GM19240 (cell line): ENCODE measurements around the gene TBL1X.

Source experiments
- DNase-seq: peaks from one replicate; pipeline ENCODE4 v3.0.0; 2011; ENCODE audit warnings: low spot score; ENCODE audit not compliant: insufficient read length

The TBL1X gene

GRCh38 chrX:9701790-9702189, 236.9 kb downstream of the TBL1X start:
- DNase-seq, result no peak

GRCh38 chrX:9703406-9703805, 238.5 kb downstream of the TBL1X start:
- no peak for DNase-seq

DNA sequence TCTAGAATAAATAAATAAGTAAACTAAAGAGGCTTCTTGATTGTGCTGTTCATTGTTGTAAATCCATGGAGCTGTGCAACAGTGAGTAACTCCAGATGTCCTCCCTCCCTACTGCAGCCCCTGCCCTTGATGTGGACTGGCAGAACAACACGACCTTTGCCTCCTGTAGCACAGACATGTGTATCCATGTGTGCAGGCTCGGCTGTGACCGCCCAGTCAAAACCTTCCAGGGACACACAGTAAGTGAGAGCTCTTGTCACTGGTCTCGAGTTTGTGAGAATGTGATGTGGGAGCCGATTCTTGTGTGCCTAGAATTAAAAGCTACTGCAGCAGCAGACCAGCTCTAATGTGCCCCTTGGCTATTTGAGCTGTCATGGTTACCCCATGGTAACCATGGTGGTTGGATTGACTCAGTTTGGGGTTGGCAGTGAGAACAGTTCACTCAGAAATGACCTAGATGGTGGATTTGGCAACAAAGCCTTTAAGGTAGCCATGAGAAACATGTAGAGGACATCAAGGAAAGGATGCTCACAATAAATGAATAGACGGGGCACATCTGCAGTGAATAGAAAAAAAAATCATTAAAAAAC, 240.1 kb downstream of the TBL1X start:
- DNase-seq, result no peak

DNA sequence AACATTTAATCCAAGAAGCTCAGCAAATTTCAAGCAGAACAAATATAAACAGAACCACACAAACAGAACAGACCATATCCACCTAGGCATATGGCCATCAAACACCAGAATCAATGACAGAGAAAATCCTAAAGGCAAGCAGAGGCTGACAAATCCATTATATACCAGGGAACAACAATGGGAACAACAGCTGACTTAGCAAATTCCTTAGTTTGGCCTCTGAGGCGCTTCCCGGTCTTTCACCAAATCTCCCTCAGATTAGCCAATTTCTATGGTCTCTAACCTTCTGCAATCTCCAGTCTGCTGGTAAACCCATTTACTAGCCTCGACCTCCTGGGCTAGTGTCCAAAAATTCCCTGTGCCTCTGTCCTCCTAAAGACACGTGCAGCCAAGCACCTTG, 241.6 kb downstream of the TBL1X start:
- no peak for DNase-seq

DNA sequence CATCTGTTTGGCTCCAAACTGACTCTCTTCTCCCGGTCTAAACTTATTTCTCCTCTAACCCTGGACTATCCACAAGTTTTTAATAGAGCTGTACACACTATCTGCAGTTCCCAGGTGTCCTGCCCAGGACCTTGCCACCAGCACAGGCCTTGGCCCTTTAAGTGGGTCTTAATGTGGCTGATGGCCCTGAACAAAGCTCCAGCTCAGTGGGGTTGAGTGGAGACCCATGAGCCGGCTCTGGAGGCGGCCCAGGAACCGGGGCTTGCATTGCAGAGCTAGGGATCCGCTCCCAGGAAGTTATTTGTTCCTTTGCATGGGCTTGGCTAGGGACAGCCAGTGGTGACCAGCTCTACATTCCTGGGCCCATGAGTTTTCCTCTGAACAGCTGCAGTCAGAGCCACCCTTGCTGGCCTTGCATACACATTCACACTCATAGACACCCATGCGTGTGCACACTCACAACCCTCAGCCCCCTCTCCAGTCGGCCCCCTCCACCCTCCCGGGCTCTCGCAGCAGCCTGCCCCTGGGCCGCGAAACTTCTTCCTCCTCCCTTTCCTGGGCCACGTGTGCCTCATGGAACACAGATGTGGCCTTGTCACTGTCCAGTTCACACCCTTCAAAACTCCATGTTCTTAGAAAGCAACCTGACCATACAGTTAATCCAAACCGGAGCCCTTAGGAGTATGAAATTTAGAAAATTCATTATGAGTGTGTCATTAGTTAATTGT, 242.6 kb downstream of the TBL1X start:
- no peak for DNase-seq

DNA sequence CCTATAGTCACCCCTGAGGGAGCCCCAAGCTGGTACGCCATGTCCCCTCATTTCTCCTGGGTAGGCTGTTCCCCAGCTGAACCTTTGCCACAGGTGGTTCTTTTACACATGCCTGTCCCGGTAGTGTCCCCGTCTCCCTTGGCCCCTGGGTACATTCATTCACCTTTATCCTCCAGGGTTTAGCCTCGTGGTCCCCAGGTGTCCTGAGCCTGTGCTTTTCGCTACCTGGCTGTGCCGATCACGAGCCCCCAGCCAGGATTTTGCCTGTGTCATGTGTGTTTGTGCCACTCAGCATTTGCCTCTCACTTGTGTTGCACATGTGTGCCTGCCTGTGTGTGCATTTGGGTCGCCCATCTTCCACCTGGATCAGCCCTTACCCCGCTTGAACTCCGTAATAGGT, 243.2 kb downstream of the TBL1X start:
- no peak for DNase-seq

- peak; percentile 62 for DNase-seq
Measured at GRCh38 chrX:9708923-9709553, 244.2 kb downstream of the TBL1X start.

DNA sequence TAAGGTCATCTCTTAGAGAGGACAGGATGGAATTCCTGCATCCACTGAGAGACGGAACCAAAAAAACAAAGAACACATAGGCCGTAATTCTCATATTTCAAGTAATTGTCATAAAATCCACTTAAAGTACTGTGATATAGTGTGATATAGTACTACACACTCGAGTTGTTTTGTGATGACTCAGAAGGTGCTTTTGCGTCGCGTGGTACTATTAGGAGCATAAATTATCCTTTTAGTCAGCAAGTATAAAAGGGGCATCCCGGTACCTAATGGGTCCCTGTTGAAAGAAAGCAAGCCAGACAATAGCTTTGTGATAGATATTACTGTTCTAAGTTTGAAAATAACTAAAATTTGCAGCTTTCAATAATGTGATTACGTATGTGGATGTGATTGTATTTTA, 245.5 kb downstream of the TBL1X start:
- DNase-seq, result no peak

DNA sequence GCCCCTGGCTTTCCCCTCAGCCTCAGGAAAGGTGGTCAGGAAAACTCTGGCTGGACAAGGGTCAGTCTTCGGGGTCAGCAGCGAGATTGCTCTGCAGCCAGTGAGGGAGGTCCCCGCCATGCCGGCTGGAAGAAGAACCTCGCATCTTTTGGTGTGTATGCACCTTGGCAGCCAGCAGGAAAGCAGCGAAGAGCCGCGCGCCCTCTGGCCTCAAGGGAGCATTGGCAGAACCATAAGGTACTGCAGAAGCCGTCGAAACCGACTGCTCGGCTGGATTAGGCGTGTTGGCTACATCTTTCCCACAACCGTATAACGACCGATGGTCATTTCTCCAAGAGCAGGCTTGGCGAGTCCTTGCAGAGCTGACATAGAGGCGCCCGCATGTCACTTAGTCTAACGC, 252.5 kb downstream of the TBL1X start:
- DNase-seq, result no peak

GRCh38 chrX:9724711-9725110, 259.9 kb downstream of the TBL1X start:
- DNase-seq, result no peak

DNA sequence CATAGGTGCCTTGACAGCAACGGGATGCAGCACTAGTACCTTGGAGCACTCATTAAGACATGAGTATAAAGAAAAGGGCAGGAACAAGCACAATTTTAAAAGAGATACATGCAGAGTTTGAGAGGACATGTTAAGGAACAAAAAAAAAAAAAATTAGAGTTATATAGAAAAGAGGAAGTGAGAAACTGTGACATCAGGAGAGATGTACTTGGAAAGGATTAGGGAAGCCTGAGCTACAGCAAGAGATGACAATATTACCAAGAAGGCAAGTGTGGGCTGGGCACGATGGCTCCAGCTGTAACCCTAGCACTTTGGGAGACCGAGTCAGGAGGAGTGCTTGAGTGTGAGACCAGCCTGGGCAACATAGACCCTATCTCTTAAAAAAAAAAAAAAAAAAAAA, 263.4 kb downstream of the TBL1X start:
- no peak for DNase-seq

GRCh38 chrX:9729171-9729885, 264.5 kb downstream of the TBL1X start:
- DNase-seq, result no peak

DNA sequence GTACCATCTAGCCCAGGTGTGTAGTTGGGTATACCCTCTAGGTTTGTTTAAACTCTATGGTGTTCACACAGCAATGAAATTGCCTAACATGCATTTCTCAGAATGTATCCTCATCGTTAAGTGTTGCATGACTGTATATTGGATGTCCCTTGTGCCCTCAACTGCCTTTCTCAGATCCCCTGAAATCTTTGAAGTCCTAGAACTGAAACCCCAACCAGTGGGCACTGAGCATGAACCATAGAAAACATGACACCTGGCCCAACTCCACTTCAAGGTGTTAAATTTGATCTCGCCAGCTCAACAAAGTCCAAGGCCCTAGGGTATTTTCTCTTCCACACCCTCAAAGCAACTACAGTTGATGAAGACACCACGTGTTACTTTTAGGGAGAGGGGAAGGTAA, 265.2 kb downstream of the TBL1X start:
- no peak for DNase-seq

- no peak for DNase-seq
Measured at GRCh38 chrX:9730752-9731151, 265.9 kb downstream of the TBL1X start.

- DNase-seq, result no peak
Measured at GRCh38 chrX:9737363-9737762, 272.5 kb downstream of the TBL1X start.

DNA sequence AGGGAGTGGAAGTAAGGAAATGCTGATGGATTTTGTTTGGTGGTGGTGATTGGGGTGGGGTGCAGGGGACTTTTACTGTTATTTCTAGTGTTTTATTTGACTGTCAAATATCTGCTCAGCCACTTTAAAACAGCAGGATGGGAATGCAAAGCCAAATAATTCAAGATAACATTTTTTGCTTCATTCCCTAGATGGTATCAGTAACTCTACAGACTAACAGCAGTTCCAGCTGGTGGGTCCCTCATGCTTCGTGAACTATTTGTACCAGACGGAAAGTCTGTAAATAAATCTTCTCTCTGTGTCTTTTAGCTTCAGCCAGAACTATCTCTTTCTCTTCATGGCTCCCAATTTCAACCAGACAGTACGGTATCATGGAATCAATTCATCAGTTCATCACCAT, 273.3 kb downstream of the TBL1X start:
- no peak for DNase-seq

DNA sequence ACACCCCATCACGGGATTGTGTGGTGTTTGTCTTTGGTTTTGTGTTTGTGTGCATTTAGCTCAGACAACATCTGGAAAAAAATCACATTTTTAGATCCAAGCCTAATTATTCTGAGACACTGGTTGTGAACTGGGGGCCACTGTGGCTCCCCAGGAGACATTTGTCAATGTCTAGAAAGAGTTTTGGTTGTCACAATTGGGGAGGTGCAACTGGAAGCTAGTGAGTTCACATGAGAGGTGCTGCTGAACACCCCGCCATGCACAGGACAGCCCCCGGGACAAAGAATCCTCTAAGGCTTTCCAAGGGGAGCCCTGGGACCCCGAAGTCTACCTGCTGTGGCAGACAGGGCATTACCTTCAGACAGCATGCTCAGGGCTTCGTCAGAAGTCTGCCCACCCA, 274.3 kb downstream of the TBL1X start:
- DNase-seq, result no peak

DNA sequence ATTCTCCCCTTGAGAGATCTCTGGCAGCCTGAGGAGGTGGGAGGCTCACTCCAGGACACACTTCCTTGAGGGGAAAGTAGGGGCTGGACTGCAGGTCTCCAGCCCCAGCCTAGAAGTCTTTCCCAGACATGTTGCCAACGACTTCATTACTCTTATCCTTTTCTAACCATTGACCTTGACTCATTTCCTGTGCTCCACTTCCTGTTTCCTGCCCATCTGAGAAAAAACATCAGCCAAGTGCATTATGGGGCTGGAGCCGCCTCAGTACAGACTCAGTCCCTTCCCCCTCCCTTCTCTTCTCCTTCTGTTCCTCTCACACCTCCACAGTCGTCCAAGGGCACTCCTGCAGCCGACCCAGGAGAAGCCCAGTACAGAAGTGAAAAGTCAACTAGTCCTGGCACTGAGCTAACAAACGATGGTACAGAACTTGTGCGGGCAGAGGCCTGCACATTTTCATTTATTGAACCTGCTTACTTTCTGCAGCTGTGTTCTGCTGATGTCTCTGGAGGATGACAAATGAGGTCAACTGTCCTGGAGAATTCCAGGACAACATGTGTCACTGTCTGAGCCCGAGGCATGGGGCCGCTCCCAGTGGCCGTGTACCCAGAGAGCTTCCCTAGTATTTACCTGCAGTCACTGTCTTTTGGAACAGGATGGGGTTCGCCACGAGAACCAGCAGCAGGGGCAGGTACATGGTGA, 280.7 kb downstream of the TBL1X start:
- no peak for DNase-seq

DNA sequence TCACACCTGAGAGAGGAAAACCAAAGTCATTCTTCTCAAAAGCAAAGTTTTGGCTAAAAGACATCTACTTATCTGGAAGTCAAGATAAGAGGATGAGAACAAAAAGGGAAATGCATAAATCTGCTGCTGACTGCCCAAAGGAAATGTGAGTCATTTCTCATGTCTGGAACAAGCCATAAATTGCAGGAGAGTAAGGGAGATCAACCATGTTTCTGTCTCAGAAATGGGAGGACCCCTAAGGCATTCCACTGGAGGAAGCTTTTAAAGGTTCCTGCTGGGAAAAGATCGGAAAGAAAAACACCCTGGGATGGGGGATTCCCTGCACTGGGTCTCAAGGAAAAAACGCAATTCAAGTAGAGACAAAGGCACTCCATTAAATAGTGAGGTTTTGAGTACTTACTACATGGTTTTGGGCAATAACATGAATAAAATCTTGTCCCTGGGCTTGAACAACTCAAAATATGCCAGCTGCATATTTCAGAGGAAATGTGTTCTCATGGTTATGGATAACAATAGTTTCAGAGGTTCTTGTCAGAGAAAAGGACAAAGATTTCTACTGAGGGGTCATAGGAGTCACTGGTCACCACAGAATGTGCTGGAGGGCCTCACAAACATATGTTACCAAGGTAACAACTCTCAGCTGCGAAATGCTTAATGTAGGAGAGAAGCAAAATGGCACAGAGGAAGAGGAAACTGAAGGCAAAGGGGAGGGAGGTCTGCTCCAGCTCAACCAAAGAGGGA, 281.5 kb downstream of the TBL1X start:
- DNase-seq, result no peak

- DNase-seq, result no peak
Measured at GRCh38 chrX:9747644-9748043, 282.8 kb downstream of the TBL1X start.

DNA sequence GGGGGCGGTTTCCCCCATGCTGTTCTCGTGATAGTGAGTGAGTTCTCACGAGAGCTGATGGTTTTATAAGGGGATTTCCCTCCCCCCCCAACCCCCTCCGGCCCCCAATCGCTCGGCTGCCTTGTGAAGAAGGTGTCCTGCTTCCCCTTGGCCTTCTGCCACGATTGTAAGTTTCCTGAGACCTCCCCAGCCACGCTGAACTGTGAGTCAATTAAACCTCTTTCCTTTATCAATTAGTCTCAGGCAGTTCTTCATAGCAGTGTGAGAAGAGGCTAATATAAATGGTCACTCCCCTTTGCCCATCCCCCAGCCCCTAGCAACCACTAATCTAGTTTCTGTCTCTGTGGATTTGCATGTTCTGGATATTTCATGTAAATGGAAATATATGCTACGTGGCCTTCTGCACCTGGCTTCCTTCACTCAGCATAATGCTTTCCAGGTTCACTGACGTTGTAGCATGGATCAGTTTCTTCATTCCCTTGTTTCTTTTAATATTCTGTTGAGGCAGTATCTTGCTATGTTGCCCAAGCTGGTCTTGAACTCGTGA, 284.4 kb downstream of the TBL1X start:
- DNase-seq, result no peak
